Large intestine (tissue), 3 donors: ENCODE results near the gene KPNA1. TPM values are rescaled to one million over a fixed set of nuclear protein-coding genes. Genes with fewer than 3 reads are reported as not detected.

ENCODE experiments used
- DNase-seq, 2 donors: peaks; one replicate each; pipeline versions ENCODE4 v3.0.0 to v3.0.0-alpha.2; 2013
- H3K27ac ChIP-seq: one replicate; pipeline ENCODE4 v1.5.1; 2013; ENCODE audit warnings: low read length
- H3K27me3 ChIP-seq: 2 replicates; pipeline ENCODE4 v1.6.1; 2013; ENCODE audit warnings: low read length; ENCODE audit not compliant: control insufficient read depth, insufficient read depth
- H3K36me3 ChIP-seq: 2 replicates; pipeline ENCODE4 v1.6.1; 2013; ENCODE audit warnings: low read length; ENCODE audit not compliant: control insufficient read depth, insufficient read depth
- H3K4me1 ChIP-seq: one replicate; pipeline ENCODE4 v1.6.1; 2013; ENCODE audit warnings: low read length; ENCODE audit not compliant: control insufficient read depth, insufficient read depth
- H3K4me3 ChIP-seq: one replicate; pipeline ENCODE4 v1.5.1; 2013; ENCODE audit warnings: low read length
- H3K9me3 ChIP-seq: one replicate; pipeline ENCODE4 v1.6.1; 2013; ENCODE audit warnings: mild to moderate bottlenecking, low read depth, low read length, moderate library complexity; ENCODE audit not compliant: control insufficient read depth
- WGBS: methylation state at CpG from one replicate; pipeline ENCODE4 v1.1.5; 2013; ENCODE audit warnings: low lambda C conversion rate; ENCODE audit not compliant: insufficient coverage; 5-methylcytosine and 5-hydroxymethylcytosine counted together
- polyA plus RNA-seq: library from polyadenylated mRNA; unstranded; fragments of 120-200 nt; gene quantifications from one replicate; pipeline ENCODE4 v1.2.1, GENCODE V29; 2013

Gene KPNA1
- polyA plus RNA-seq, 1 donor: 35.0 TPM

DNA sequence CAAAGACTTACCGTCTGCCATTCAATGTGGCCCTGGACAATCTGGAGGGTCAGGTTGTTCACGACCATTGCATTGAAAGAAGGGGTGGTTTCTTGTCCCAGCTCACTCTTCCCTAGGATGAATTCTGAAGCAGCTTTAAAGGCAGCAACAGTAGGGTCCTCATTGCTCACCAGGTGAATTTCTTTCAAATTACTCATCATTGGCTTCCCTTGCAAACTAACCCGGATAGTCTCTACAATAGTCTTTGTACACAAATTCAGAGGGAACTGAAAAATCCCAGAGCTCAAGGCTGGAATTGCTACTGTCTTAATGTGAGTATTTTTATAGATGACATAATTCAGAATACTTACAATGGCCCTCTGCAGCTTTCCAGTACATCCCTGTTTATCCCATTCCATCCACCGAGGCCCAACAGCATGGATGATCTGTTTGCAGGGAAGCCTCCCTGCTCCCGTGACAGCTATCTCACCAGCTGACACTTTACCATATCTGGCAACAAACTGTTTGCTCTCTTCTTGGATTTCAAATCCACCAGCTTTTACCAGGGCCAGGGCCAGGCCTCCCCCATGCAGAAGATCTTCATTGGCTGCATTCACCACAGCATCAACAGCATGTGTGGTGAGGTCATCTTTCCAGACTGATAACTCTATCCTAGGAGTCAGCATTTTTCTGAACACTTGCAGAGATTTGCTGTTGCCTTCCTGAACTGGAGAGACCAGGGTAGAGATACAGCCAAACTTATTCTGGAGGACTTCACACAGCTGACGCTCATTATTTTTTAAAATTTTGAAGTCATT is 40.7 kb upstream of the KPNA1 start:
- H3K27me3 ChIP-seq: no peaks in the 10 kb centered on the region
- no peaks in the 10 kb centered on the region for H3K4me1 ChIP-seq
- peaks cover 71% of the 10 kb centered on the region for H3K36me3 ChIP-seq
- H3K4me3 ChIP-seq: no peak overlapping the region
- 100% methylated on average over 1 of the region's 6 CpGs for WGBS
- DNase-seq: no peak
- no peak overlapping the region for H3K27ac ChIP-seq
- H3K9me3 ChIP-seq: no peaks in the 10 kb centered on the region

DNA sequence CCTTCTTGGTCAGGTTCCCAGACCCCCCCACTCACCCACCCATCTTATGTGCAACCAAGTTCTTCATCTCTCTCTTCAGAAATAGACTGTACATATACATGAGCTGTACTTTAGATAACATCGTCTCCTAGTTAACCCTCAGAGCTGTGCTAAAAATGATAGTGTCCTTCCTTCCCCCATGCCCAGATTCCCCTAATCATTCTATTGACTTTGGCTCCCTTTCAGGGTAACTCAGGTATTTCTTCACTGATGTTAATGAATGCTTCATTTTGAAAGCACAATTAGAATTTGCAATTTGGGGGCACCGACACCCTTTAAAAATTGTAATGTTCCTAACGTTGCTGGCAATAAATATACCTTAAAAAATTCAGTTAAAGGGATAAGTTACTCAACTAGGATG is 38.4 kb upstream of the KPNA1 start:
- Histone ChIP-seq H3K9me3 (no peaks in the 10 kb centered on the region), H3K4me1 (no peaks in the 10 kb centered on the region), H3K36me3 (peaks cover 73% of the 10 kb centered on the region), H3K27me3 (no peaks in the 10 kb centered on the region), H3K27ac (no peak overlapping the region), H3K4me3 (no peak overlapping the region)
- WGBS: 60% methylated on average over 1 of the region's 3 CpGs
- DNase-seq: no peak

- no peak overlapping the region for H3K4me3 ChIP-seq
- no peak overlapping the region for H3K27ac ChIP-seq
- H3K4me1 ChIP-seq: no peaks in the 10 kb centered on the region
- H3K36me3 ChIP-seq: peaks cover 67% of the 10 kb centered on the region
- no peak for DNase-seq
- no peaks in the 10 kb centered on the region for H3K27me3 ChIP-seq
- no peaks in the 10 kb centered on the region for H3K9me3 ChIP-seq
- no CpG with 5 or more reads among the region's 1 CpG for WGBS
Measured at GRCh38 chr3:122548619-122549018, 33.9 kb upstream of the KPNA1 start.

DNA sequence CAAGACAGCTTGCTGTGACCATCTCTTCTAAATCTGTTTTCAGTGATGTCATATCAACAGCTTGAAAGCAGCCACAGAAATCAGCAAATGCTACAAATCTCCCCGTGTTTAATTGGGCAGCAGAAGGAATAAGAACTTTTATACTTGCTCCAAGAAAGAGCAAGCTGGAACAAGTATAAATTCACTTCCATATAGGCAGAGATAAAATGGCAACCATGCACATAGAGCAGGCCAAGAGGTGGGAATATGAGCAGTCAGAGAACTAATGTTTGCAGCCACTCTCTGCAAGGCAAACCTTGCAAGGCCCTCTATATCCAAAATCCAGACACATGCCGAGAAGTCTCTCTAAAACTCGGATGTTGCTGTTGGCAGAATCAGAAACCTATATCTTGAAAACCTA is 33.3 kb upstream of the KPNA1 start:
- H3K9me3 ChIP-seq: no peaks in the 10 kb centered on the region
- H3K4me3 ChIP-seq: no peak overlapping the region
- H3K27ac ChIP-seq: no peak overlapping the region
- H3K4me1 ChIP-seq: no peaks in the 10 kb centered on the region
- DNase-seq: no peak
- no peaks in the 10 kb centered on the region for H3K27me3 ChIP-seq
- H3K36me3 ChIP-seq: peaks cover 63% of the 10 kb centered on the region
- 86% methylated on average over 1 of the region's 3 CpGs for WGBS

GRCh38 chr3:122546151-122546550 is 31.4 kb upstream of the KPNA1 start:
- WGBS: no CpG with 5 or more reads among the region's 5 CpGs
- DNase-seq: no peak
- H3K4me1 ChIP-seq: no peaks in the 10 kb centered on the region
- H3K9me3 ChIP-seq: no peaks in the 10 kb centered on the region
- no peaks in the 10 kb centered on the region for H3K27me3 ChIP-seq
- H3K4me3 ChIP-seq: no peak overlapping the region
- H3K36me3 ChIP-seq: peaks cover 51% of the 10 kb centered on the region
- H3K27ac ChIP-seq: no peak overlapping the region

GRCh38 chr3:122538956-122539490 is 24.3 kb upstream of the KPNA1 start:
- 37% methylated on average over 4 of the region's 7 CpGs for WGBS
- H3K27ac ChIP-seq: peak overlapping the region; percentile 58
- no peaks in the 10 kb centered on the region for H3K27me3 ChIP-seq
- no peak overlapping the region for H3K4me3 ChIP-seq
- H3K4me1 ChIP-seq: peaks cover 14% of the 10 kb centered on the region
- H3K36me3 ChIP-seq: peaks cover 38% of the 10 kb centered on the region
- peak; percentile 70 to 85 for DNase-seq
- no peaks in the 10 kb centered on the region for H3K9me3 ChIP-seq

DNA sequence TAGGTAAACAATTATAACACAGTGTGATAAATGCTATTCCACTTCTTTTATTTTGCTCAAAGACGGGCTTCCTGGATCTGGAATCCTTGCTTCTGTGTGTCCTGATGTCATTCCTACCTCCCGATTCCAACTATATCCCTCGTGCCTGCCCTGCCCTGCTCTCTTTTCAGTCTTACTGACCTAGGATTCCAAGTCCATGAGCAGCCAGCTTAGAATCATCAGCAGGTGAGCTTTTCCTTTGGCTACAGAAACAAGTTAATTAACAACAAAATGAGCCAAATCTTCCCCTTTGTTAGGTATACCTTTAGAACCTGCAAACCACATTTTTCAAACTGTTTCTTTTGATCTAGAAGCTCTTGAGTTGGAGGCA is 21.9 kb upstream of the KPNA1 start:
- no CpG with 5 or more reads among the region's 3 CpGs for WGBS
- peaks cover 57% of the 10 kb centered on the region for H3K36me3 ChIP-seq

DNA sequence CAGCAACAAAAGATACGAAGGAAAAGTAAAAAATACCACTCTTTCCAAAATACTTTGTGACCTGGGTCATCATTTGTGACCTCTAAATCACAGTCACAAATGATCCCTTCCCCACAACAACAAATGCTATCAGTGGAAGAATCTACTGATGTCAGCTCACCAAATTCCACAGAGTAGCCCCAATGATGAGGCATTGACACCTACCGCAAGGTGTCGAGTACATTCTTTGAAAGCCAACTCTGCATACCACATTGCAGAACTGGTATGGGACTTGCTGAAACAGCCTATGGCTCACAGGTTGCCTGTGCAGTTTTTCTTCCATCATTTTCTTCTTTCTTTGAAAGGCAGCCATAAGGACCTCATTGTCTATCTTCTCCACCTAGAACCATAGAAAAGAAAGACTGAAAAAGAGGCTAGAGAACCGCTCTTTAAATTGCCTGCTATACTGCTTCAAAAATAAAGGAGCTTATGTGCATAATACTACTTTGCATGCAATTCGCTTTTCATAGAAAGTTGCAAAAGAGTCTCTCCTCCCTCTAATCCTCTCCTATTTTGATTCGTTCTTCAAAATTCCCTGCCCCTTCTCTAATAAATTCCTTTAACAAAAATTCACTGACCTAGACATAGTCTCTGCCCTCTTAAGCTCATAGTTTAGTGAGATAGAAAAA is 21.4 kb upstream of the KPNA1 start:
- Histone ChIP-seq H3K27me3 (no peaks in the 10 kb centered on the region), H3K4me1 (peaks cover 14% of the 10 kb centered on the region), H3K36me3 (peaks cover 55% of the 10 kb centered on the region), H3K4me3 (no peak overlapping the region), H3K9me3 (no peaks in the 10 kb centered on the region), H3K27ac (no peak overlapping the region)
- 90% methylated on average over 3 of the region's 6 CpGs for WGBS
- DNase-seq: no peak

More for the DNA sequence above, 21.9 kb upstream of the KPNA1 start:
- H3K4me1 ChIP-seq: peaks cover 14% of the 10 kb centered on the region
- DNase-seq: peak; percentile 54 to 61
- no peaks in the 10 kb centered on the region for H3K27me3 ChIP-seq
- no peak overlapping the region for H3K27ac ChIP-seq
- H3K9me3 ChIP-seq: no peaks in the 10 kb centered on the region
- no peak overlapping the region for H3K4me3 ChIP-seq

GRCh38 chr3:122533931-122534334 is 19.2 kb upstream of the KPNA1 start:
- peak; percentile 22 to 42 for DNase-seq
- H3K9me3 ChIP-seq: no peaks in the 10 kb centered on the region
- H3K4me3 ChIP-seq: no peak overlapping the region
- H3K36me3 ChIP-seq: peaks cover 51% of the 10 kb centered on the region
- H3K27ac ChIP-seq: no peak overlapping the region
- no peaks in the 10 kb centered on the region for H3K27me3 ChIP-seq
- H3K4me1 ChIP-seq: peaks cover 14% of the 10 kb centered on the region
- no CpG with 5 or more reads among the region's 1 CpG for WGBS

GRCh38 chr3:122533480-122533879 is 18.7 kb upstream of the KPNA1 start:
- 86% methylated on average over 2 of the region's 2 CpGs for WGBS
- DNase-seq: no peak
- no peaks in the 10 kb centered on the region for H3K27me3 ChIP-seq
- H3K4me3 ChIP-seq: no peak overlapping the region
- H3K4me1 ChIP-seq: peaks cover 11% of the 10 kb centered on the region
- H3K9me3 ChIP-seq: no peaks in the 10 kb centered on the region
- H3K27ac ChIP-seq: no peak overlapping the region
- H3K36me3 ChIP-seq: peaks cover 52% of the 10 kb centered on the region
